HG02938 (cell line): ENCODE measurements around the gene NLRP12.
"Not testable (repeated sequence)": the region's sequence is repeated elsewhere in the genome, so short reads cannot be mapped to it uniquely, and the experiment has no call there.

Source experiments
- ATAC-seq: cut with Tn5 transposase; IDR thresholded peaks from one replicate; pipeline ENCODE4 v1.9.1; 2021; ENCODE audit warnings: mild to moderate bottlenecking, moderate library complexity; ENCODE audit not compliant: unreplicated experiment

Gene NLRP12, protein sequence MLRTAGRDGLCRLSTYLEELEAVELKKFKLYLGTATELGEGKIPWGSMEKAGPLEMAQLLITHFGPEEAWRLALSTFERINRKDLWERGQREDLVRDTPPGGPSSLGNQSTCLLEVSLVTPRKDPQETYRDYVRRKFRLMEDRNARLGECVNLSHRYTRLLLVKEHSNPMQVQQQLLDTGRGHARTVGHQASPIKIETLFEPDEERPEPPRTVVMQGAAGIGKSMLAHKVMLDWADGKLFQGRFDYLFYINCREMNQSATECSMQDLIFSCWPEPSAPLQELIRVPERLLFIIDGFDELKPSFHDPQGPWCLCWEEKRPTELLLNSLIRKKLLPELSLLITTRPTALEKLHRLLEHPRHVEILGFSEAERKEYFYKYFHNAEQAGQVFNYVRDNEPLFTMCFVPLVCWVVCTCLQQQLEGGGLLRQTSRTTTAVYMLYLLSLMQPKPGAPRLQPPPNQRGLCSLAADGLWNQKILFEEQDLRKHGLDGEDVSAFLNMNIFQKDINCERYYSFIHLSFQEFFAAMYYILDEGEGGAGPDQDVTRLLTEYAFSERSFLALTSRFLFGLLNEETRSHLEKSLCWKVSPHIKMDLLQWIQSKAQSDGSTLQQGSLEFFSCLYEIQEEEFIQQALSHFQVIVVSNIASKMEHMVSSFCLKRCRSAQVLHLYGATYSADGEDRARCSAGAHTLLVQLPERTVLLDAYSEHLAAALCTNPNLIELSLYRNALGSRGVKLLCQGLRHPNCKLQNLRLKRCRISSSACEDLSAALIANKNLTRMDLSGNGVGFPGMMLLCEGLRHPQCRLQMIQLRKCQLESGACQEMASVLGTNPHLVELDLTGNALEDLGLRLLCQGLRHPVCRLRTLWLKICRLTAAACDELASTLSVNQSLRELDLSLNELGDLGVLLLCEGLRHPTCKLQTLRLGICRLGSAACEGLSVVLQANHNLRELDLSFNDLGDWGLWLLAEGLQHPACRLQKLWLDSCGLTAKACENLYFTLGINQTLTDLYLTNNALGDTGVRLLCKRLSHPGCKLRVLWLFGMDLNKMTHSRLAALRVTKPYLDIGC

DNA sequence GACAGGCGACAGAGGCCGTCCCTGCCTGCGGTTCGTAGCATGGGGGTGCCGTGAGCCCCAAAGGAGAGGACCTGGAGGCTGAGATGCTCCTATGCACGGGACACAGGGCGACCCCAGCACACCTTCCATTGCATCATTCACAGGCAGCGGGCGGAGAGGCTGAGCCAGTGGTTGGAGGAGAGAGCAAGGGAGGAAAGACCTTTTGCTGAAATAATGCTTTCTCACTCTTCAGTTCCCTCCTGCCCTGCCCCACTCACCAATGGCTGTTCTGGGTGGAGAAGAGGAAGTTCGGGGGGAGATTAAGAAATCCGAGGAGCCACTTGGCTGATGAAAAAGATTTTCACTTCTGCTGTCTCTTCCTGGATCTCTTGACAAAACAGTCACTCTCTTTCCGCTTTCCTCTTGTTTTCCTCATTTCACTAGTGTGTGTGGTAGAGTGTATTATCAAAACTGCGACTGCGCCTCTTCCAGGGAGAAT, at the start of gene NLRP12:
TSS of gene NLRP12 (minus strand) at position 181 of the 478 bp plus-strand sequence. CDS start at position 41, 140 bp downstream.
- no peak for ATAC-seq

GRCh38 chr19:53872762-53873161, 48.6 kb upstream of the NLRP12 start:
- no peak for ATAC-seq

- ATAC-seq = no peak
Observed at GRCh38 chr19:53871454-53871853, 47.3 kb upstream of the NLRP12 start.

GRCh38 chr19:53870485-53870844, 46.4 kb upstream of the NLRP12 start:
- ATAC-seq = no peak

- ATAC-seq = not testable (repeated sequence)
Observed at GRCh38 chr19:53869805-53870484, 45.8 kb upstream of the NLRP12 start.

DNA sequence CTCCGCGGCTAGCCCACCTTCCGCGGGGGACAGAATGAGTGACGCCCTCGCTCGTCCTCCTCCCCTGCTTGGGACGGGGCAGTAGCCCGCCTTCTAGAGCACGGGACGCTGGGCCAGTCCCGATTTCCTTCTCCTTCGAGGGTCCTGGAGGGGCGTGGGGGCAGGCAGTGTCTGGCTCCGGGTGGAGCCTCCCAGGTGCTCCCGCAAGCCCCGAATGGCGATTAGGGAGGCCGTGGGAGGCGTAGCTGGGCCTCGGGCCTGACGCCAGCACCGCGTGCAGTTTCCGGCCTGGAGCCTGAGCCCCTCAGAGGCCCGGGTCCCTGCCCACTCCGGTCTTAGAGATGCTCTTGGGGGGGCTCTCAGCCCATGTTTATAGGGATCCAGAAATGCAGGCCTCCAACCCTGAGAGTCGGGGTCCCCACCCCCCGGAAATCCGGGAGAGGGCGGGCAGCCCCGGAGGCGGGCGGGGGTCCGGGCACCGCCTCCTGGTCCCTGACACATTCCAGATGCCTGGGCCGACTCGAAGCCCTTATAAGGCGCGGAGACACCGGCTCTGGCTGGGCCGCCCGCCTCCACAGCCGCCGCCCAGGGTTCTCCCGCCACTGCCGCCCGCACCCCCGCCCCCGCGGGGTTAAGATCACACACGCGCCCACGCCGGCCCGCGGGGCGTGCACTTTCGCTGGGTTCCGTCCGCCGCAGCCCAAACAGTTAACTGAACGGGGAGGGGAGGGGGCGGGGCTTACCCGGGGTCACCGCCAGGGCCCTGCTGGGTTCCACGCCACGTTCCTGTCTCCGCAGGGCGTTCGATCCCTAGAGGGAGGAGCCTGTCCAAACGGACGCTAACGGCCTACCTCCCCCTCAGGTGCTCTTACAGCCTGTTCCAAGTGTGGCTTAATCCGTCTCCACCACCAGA, 45.0 kb upstream of the NLRP12 start:
- ATAC-seq = peak; percentile 26

DNA sequence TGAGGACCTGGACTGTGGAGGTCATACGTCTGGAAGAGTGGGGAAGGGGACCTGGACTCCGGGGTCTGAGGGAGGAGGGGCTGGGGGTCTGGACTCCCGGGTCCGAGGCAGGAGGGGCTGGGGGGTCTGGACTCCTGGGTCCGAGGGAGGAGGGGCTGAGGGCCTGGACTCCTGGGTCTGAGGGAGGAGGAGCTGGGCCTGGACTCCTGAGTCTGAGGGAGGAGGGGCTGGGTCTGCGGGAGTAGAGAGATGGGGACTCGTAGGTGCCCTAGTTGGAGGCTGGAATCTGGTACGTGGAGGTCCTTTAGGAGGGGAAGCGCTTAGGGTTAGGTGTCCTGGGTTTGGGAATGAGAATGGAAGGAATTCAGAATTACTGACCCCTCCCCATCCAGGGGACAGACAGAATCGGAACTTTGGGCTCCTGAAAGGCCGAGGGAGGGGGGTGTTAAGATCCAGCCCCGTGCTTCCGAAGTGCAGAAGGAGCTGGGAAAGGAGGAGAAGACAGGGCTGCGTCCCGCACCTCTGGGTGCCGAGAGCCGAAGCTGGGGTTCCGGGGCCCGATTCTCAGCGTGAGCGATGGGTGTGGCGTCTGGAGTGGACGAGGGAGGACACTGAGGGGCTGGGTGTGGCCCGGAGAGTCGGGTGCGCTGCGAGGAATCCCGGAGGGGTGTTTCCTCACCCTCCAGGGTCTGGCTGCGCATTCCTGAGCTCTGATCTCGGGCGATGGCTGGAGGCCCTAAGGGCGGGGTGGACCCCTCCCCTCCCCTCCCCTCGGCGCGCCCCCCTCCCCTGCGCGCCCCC, 44.2 kb upstream of the NLRP12 start:
- no peak for ATAC-seq

DNA sequence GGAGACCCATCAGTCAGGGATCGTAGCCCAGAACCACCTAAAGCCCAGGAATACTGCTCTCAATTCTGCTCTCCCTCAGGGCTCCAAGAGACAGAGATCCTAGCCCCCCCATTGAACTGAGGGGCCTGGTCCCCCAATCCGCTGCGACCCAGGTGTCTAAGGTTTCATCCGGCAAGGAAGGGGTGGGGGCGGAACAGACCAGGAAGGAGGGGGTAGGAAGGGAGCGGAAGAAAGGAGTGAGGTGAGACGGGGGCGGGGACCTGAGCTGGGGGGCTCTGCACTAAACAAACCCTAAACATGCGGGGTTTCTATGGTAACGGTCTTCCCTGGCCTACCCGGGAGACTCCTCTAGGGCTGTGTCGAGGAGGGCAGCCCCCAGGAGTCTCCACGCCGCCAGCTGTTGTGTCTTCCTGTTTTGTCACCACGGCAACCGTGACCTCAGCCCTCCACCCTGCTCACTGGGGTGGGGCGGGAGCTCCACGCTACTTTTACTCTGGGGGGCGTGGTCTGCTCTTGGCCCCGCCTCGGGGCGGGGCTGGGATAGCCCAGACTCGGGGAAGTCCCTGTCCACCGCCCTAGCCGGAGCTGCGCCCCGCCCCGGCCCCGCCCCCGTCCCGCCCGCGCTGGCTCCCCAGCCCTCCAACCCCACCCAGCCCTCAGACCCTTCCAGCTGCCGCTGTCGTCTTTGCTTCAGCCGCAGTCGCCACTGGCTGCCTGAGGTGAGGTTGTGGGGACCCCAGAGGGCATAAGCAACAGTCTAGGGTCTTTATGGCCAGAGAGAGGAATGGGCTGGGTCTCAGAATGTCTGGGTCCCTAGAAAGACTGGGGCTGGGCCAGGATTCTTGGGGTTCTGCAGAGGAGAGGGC, 43.3 kb upstream of the NLRP12 start, which contains the start of gene MYADM:
TSS of gene MYADM (plus strand) at position 659 of the 866 bp plus-strand sequence. CDS start 5,647 bp downstream, outside the sequence.
- ATAC-seq = peak; percentile 59

DNA sequence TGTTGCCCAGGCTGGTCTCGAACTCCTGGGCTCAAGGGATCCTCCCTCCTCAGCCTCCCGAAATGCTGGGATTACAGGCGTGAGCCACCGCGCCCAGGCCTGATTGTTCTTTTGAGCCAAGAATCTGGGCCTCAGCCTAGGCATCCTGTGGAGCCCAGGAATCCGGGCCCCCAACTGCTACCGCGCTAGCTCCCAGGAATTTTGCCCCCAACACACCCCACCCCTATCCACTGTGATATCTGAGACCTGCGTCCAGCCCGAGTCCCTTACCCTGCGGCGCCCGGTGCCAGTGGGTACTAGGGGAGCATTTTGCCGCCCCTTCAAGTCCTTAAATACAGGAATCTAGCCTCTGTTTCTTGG, 42.7 kb upstream of the NLRP12 start:
- no peak for ATAC-seq

DNA sequence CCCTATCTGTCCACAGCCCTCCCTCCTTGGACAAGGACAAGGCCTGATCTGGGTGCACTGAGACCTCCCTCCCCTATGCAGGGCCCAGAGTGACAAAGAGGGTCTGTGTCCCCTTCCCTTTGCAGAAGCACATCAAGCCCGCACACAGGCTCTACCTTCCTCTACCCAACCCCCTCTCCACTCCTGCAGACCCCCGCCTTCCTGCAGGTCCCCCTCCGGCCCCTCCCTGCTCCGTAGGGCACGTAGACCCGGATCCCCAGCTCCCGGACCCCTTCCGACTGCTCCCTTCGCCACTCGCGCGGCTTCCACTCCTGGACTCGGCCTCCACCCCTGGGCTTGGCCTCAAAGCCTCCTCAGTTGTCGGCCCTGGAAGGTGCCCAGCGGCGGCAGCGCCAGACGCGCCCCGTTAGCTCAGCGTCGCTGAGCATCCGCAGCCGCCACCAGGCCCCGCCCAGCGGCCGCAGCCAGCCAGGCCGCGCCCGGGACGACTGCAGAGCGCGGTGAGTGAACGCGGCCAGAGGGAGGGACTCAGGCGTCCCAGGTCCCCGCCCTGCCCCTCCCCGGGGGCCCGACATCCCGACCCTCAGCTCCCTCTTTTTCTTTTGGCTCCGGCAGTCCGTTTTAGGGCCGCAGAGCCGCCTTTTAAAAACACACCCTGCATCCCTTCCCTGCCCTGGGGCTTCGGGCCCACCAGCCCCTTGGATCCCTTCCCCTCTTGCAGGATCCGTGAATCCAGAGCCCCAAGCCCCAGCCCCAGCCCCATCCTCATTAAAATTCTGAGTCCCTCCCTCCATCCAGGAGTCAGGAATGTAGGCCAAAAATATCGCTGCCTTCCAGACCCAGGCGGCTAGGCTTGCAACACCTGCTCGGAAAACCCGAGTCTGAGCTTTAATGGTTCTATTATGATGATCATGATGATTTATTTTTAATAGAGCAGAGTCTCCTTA, 42.1 kb upstream of the NLRP12 start:
- ATAC-seq = no peak

GRCh38 chr19:53865523-53865917, 41.4 kb upstream of the NLRP12 start:
- ATAC-seq = no peak

DNA sequence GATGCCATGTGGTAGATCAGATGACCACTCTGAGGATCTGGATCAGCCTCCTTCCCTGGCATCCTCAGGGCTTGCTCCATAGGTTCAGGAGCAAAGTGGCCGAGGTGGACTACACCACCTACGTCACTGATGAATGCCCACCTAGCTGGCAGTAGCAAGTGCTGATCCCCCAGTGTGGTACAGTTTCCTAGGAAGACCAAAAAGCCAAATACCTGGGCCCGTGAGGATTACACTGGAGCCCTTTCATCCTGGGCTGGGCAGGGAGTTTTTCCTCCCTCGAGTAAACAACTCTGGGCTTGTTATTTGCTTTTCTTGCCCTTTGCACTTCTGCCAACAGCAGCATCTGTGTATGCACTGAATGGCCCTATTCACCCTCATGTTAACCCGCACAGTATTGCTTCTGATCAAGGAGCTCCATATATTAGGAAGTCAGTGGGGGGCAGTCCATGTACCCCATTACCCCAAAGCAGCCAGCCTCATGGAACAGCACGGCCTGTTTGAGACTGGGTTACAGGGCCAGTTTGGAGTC, 40.3 kb upstream of the NLRP12 start:
- ATAC-seq = no peak

DNA sequence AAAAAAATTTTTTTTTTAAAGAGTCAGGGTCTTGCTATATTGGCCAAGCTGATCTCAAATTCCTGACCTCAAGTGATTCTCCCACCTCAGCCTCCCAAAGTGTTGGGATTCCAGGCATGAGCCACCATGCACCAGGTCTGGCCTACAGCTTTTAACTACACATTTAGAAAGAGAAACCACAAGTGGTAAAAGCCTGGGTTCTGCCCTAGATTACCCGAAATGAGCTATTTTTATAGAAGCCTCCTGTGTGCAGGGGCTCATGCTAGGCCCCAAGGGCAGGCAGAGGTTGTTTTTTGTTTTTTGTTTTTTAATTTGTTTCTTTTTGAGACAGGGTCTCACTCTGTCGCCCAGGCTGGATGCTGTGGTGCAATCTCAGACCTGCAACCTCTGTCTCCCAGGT, 29.6 kb upstream of the NLRP12 start:
- peak; percentile 46 for ATAC-seq

DNA sequence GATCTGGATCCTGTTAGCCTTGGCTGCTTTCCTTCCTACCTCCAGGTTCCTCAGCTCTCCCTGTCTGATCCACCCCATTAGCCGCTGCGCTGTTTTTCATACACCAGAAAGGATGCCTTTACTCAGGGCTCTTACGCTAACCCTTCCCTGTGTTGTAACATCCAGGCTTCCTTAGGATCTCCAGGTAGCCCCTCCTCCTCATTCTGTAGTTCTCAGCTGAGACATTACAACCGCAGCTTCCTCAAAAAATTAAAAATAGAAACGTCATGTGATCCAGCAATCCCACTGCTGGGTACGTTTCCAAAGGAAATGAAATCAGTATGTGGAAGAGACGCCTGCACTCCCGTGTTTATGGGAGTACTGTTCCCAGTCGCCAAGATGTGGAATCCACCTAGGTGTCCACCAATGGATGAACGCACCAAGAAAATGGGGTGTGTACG, 25.1 kb upstream of the NLRP12 start:
- no peak for ATAC-seq

DNA sequence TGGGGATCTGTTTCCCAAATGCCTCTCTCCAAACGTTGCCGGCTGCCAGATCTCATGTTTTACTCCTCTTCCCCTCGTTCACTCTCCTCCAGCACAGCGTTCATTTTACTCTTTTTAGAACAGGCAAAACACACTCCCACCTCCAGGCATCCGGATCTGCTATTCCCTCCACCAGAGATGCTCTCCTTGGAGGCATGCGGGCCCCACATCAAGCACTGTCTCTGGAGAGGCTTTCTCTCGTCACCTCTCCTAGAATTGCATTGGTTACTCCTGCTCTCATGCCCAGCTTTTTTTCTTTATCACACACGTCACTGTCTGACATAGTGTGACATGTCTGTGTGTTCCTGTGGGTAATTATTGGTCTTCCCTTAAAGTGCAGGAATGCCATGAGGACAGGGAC, 23.4 kb upstream of the NLRP12 start:
- ATAC-seq = no peak

DNA sequence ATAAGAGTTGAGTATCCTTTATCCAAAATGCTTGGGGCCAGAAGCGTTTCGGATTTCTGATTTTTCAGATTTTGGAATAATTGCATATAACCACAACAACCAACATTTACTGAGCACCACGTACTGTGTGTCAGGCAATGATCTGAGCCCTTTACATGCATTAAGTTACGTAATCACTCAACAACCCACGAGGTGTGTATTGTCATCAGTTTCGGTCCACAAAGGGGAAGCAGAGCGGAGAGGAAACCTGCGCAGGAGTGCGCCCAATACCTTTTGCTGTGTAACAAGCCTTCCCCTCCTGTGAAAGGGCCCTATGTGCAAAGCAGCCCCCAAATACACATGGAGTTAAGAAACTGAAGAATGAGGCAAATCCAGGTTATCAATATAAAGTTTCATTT, 20.7 kb upstream of the NLRP12 start:
- ATAC-seq = no peak

DNA sequence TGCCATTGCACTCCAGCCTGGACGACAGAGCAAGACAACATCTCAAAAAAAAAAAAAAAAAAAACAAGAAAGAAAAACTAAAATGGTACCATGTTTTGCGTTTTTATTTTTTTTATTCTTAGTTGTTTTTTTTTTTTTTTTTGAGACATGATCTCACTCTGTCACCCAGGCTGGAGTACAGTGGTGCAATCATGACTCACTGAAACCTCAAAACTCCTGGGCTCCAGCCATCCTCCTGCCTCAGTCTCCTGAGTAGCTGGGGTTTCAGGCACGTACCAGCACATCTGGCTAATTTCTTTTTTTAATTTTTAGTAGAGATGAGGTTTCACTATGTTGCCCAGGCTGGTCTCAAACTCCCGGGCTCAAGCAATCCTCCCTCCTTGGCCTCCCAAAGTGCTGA, 16.8 kb upstream of the NLRP12 start:
- ATAC-seq = not testable (repeated sequence)
